HEK293 (cell line): ENCODE results near the gene DLX6.

Experiments used
- CTCF ChIA-PET: fragments of 350-600 bp; formaldehyde crosslinking; extraction: SDS; loops from one replicate; lab custom pipeline; 2021; ENCODE audit warnings: antibody characterized with exemption; lab: Yijun Ruan, JAX
- POLR2A ChIA-PET: fragments of 300-600 bp; formaldehyde crosslinking; extraction: SDS; loops from one replicate; lab custom pipeline; 2020; ENCODE audit warnings: antibody characterized with exemption, inconsistent platforms; lab: Yijun Ruan, JAX
- H3K27ac ChIP-seq: fragments of 200-500 bp; sonication (Bioruptor generic); 2 replicates; pipeline ENCODE4 v1.5.1; 2014; ENCODE audit warnings: low read depth, low read length, control low read depth, inconsistent platforms; ENCODE audit errors: extremely low read depth
- H3K36me3 ChIP-seq, 2 experiments: fragments of 200-500 bp in 1 of 2; sonication (Bioruptor generic) in 1 of 2; 1 replicate in 1 of 2; 2 replicates in 1 of 2; pipeline ENCODE4 v1.5.1; 2014 to 2017; ENCODE audit warnings: inconsistent platforms in 2 of 2, low read length in 2 of 2; ENCODE audit not compliant: control insufficient read depth in 2 of 2, insufficient read depth in 1 of 2
- H3K4me1 ChIP-seq: fragments of 200-500 bp; sonication (Bioruptor generic); 2 replicates; pipeline ENCODE4 v1.5.1; 2014; ENCODE audit warnings: mild to moderate bottlenecking, low read length, inconsistent platforms; ENCODE audit not compliant: control insufficient read depth, insufficient read depth
- H3K4me3 ChIP-seq: 2 replicates; pipeline ENCODE4 v1.5.1; 2011; ENCODE audit warnings: low read depth, mild to moderate bottlenecking, control low read depth, low read length, moderate library complexity
- H3K9me3 ChIP-seq: fragments of 200-500 bp; sonication (Bioruptor generic); 2 replicates; pipeline ENCODE4 v1.5.1; 2014; ENCODE audit warnings: low read depth, low read length, inconsistent platforms; ENCODE audit not compliant: control insufficient read depth, insufficient read depth
- EGR2 ChIP-seq: fragments of 450-650 bp; formaldehyde crosslinking; IDR thresholded peaks from 2 replicates; pipeline ENCODE4 v1.5.1; 2016; ENCODE audit warnings: low read depth, missing biosample characterization, missing genetic modification characterization
- KLF8 ChIP-seq: fragments of 450-650 bp; formaldehyde crosslinking; IDR thresholded peaks from 2 replicates; pipeline ENCODE4 v1.5.1; 2016; ENCODE audit warnings: missing biosample characterization, missing genetic modification characterization
- ZBTB10 ChIP-seq: fragments of 450-650 bp; formaldehyde crosslinking; IDR thresholded peaks from 2 replicates; pipeline ENCODE4 v1.5.1; 2016; ENCODE audit warnings: missing biosample characterization, missing genetic modification characterization
- ZBTB17 ChIP-seq: fragments of 450-650 bp; formaldehyde crosslinking; IDR thresholded peaks from 2 replicates; pipeline ENCODE4 v1.5.1; 2016; ENCODE audit warnings: missing biosample characterization, missing genetic modification characterization
- ZBTB44 ChIP-seq: fragments of 450-650 bp; IDR thresholded peaks from 2 replicates; pipeline ENCODE4 v1.5.1; 2018; ENCODE audit warnings: missing biosample characterization, mild to moderate bottlenecking, missing genetic modification characterization
- ZNF140 ChIP-seq: fragments of 450-650 bp; formaldehyde crosslinking; IDR thresholded peaks from 2 replicates; pipeline ENCODE4 v1.5.1; 2016; ENCODE audit warnings: missing biosample characterization, missing genetic modification characterization
- ZNF16 ChIP-seq: fragments of 450-650 bp; formaldehyde crosslinking; IDR thresholded peaks from 2 replicates; pipeline ENCODE4 v1.5.1; 2016; ENCODE audit warnings: low read depth, missing biosample characterization, missing genetic modification characterization
- ZNF26 ChIP-seq: fragments of 450-650 bp; formaldehyde crosslinking; IDR thresholded peaks from 2 replicates; pipeline ENCODE4 v1.5.1; 2016; ENCODE audit warnings: missing biosample characterization, missing genetic modification characterization
- ZNF280C ChIP-seq: fragments of 450-650 bp; formaldehyde crosslinking; IDR thresholded peaks from 2 replicates; pipeline ENCODE4 v1.5.1; 2016; ENCODE audit warnings: missing biosample characterization, missing genetic modification characterization
- ZNF362 ChIP-seq: fragments of 450-650 bp; formaldehyde crosslinking; IDR thresholded peaks from 2 replicates; pipeline ENCODE4 v1.5.1; 2016; ENCODE audit warnings: missing biosample characterization, missing genetic modification characterization
- ZNF391 ChIP-seq: fragments of 450-650 bp; formaldehyde crosslinking; IDR thresholded peaks from 2 replicates; pipeline ENCODE4 v1.5.1; 2016; ENCODE audit warnings: low read depth, missing biosample characterization, missing genetic modification characterization, borderline replicate concordance
- ZNF394 ChIP-seq: fragments of 450-650 bp; formaldehyde crosslinking; IDR thresholded peaks from 2 replicates; pipeline ENCODE4 v1.5.1; 2016; ENCODE audit warnings: missing biosample characterization, missing genetic modification characterization, mild to moderate bottlenecking, moderate library complexity, borderline replicate concordance
- ZNF548 ChIP-seq: fragments of 450-650 bp; formaldehyde crosslinking; IDR thresholded peaks from 2 replicates; pipeline ENCODE4 v1.5.1; 2016; ENCODE audit warnings: missing biosample characterization, missing genetic modification characterization
- ZNF558 ChIP-seq: fragments of 450-650 bp; formaldehyde crosslinking; IDR thresholded peaks from 2 replicates; pipeline ENCODE4 v1.5.1; 2016; ENCODE audit warnings: missing biosample characterization, missing genetic modification characterization
- ZNF561 ChIP-seq: fragments of 450-650 bp; IDR thresholded peaks from 2 replicates; pipeline ENCODE4 v1.5.1; 2018; ENCODE audit warnings: missing biosample characterization, missing genetic modification characterization, borderline replicate concordance
- ZNF600 ChIP-seq: fragments of 450-650 bp; formaldehyde crosslinking; IDR thresholded peaks from 2 replicates; pipeline ENCODE4 v1.5.1; 2016; ENCODE audit warnings: missing biosample characterization, missing genetic modification characterization
- ZNF629 ChIP-seq: fragments of 450-650 bp; formaldehyde crosslinking; IDR thresholded peaks from 2 replicates; pipeline ENCODE4 v1.5.1; 2017; ENCODE audit warnings: missing biosample characterization, missing genetic modification characterization
- ZNF747 ChIP-seq: fragments of 450-650 bp; formaldehyde crosslinking; IDR thresholded peaks from 2 replicates; pipeline ENCODE4 v1.5.1; 2016; ENCODE audit warnings: missing biosample characterization, missing genetic modification characterization
- ZNF843 ChIP-seq: fragments of 450-650 bp; formaldehyde crosslinking; IDR thresholded peaks from 2 replicates; pipeline ENCODE4 v1.5.1; 2016; ENCODE audit warnings: missing biosample characterization, missing genetic modification characterization
- ZSCAN4 ChIP-seq: fragments of 450-650 bp; formaldehyde crosslinking; IDR thresholded peaks from 2 replicates; pipeline ENCODE4 v1.5.1; 2017; ENCODE audit warnings: missing biosample characterization, missing genetic modification characterization

The DLX6 gene

GRCh38 chr7:96993980-96994379 is 11.4 kb upstream of the DLX6 start (continued):
- TF ChIP-seq ZNF561 (no peak), ZNF394 (tag by site-specific recombination) (no peak)

- Histone ChIP-seq H3K27ac (no peak overlapping the region), H3K9me3 (no peaks in the 10 kb centered on the region), H3K4me3 (no peak overlapping the region), H3K4me1 (no peaks in the 10 kb centered on the region), H3K36me3 (no peaks in the 10 kb centered on the region)
- ChIA-PET CTCF (interaction anchor here (0.7 to 2.3 kb wide), 2 partner anchors 32 to 1079 kb away, joined by 3 to 10 read pairs; no protein-coding TSS in a partner anchor), POLR2A (interaction anchor here (0.6 to 2.5 kb wide), 2 partner anchors 10 to 281 kb away, joined by 6 to 13 read pairs; partner anchors contain the start of gene DLX6)
- TF ChIP-seq ZNF362 (tag by site-specific recombination) (no peak), ZNF548 (tag by site-specific recombination) (no peak), EGR2 (tag by site-specific recombination) (no peak), ZBTB44 (tag by site-specific recombination) (no peak), ZNF16 (no peak), ZNF629 (tag by site-specific recombination) (no peak), ZNF391 (tag by site-specific recombination) (no peak)
Measured at GRCh38 chr7:96995406-96996110, 9.8 kb upstream of the DLX6 start.

- Histone ChIP-seq H3K36me3 (no peaks in the 10 kb centered on the region), H3K4me3 (no peak overlapping the region), H3K27ac (no peak overlapping the region), H3K9me3 (no peaks in the 10 kb centered on the region), H3K4me1 (no peaks in the 10 kb centered on the region)
- ChIA-PET POLR2A (interaction anchor here (0.6 to 2.5 kb wide), 2 partner anchors 9 to 282 kb away, joined by 6 to 13 read pairs; partner anchors contain the start of gene DLX6), CTCF (interaction anchor here (0.7 to 2.3 kb wide), 2 partner anchors 31 to 1079 kb away, joined by 3 to 10 read pairs; no protein-coding TSS in a partner anchor)
- TF ChIP-seq ZNF558 (tag by site-specific recombination) (no peak), ZNF747 (tag by site-specific recombination) (no peak), ZSCAN4 (tag by site-specific recombination) (no peak), ZBTB17 (no peak), ZNF843 (no peak), KLF8 (no peak), ZNF600 (tag by site-specific recombination) (no peak), ZBTB10 (tag by site-specific recombination) (no peak), ZNF140 (tag by site-specific recombination) (no peak), ZNF26 (tag by site-specific recombination) (no peak), ZNF280C (tag by site-specific recombination) (no peak)
Measured at GRCh38 chr7:96996111-96996957, 9.0 kb upstream of the DLX6 start.
